SU-DHL-6 (cell line): Measurements from ENCODE around the gene HMGCLL1.

ENCODE experiments used
- H2AFZ ChIP-seq: fragments of 200-600 bp; sonication (generic); 2 replicates; pipeline ENCODE4 v1.6.1; 2014; ENCODE audit warnings: low read depth, mild to moderate bottlenecking, moderate library complexity, mixed read lengths, antibody characterized with exemption, low read length; ENCODE audit not compliant: severe bottlenecking
- H3F3A ChIP-seq: fragments of 200-600 bp; shearing (Covaris generic); 2 replicates; pipeline ENCODE4 v1.6.0; 2016; ENCODE audit warnings: antibody characterized with exemption, mild to moderate bottlenecking; ENCODE audit not compliant: insufficient read depth
- H3K27ac ChIP-seq: fragments of 200-600 bp; sonication (generic); 2 replicates; pipeline ENCODE4 v1.5.1; 2016; ENCODE audit warnings: low read depth, mild to moderate bottlenecking, low read length, moderate library complexity, mixed read lengths
- H3K27me3 ChIP-seq: fragments of 200-600 bp; sonication (generic), shearing (Covaris generic); 2 replicates; pipeline ENCODE4 v1.6.0; 2014; ENCODE audit warnings: mild to moderate bottlenecking, low read length
- H3K36me3 ChIP-seq: fragments of 200-600 bp; sonication (generic); 2 replicates; pipeline ENCODE4 v1.6.1; 2014; ENCODE audit warnings: mild to moderate bottlenecking, low read length, mixed read lengths
- H3K4me2 ChIP-seq: fragments of 300-600, 200-600 bp; shearing (Covaris generic), sonication (generic); 2 replicates; pipeline ENCODE4 v1.6.0; 2014; ENCODE audit warnings: low read length, low read depth, mild to moderate bottlenecking; ENCODE audit not compliant: poor library complexity, severe bottlenecking
- H3K4me3 ChIP-seq: fragments of 200-600 bp; sonication (generic); 2 replicates; pipeline ENCODE4 v1.5.1; 2014; ENCODE audit warnings: antibody characterized with exemption, low read length, mild to moderate bottlenecking, mixed read lengths; ENCODE audit not compliant: insufficient read depth, poor library complexity, severe bottlenecking
- H3K79me2 ChIP-seq: fragments of 200-600 bp; sonication (generic); 2 replicates; pipeline ENCODE4 v1.6.1; 2014; ENCODE audit warnings: mild to moderate bottlenecking, low read length, moderate library complexity; ENCODE audit not compliant: insufficient read depth
- H3K9ac ChIP-seq: fragments of 200-600 bp; sonication (generic); 2 replicates; pipeline ENCODE4 v1.7.0; 2014; ENCODE audit warnings: mild to moderate bottlenecking, low read length
- H3K9me2 ChIP-seq: fragments of 200-600 bp; sonication (generic); replicated peaks from 2 replicates; pipeline ENCODE4 v1.6.1; 2014; ENCODE audit warnings: low read length; ENCODE audit not compliant: insufficient read depth
- H3K9me3 ChIP-seq: fragments of 200-600 bp; sonication (generic); 2 replicates; pipeline ENCODE4 v1.6.1; 2014; ENCODE audit warnings: low read length, mixed read lengths; ENCODE audit not compliant: insufficient read depth
- H4K20me1 ChIP-seq: fragments of 200-600 bp; sonication (generic); 2 replicates; pipeline ENCODE4 v1.6.1; 2014; ENCODE audit warnings: low read depth, mild to moderate bottlenecking, antibody characterized with exemption, low read length, moderate library complexity, mixed read lengths
- EZH2phosphoT487 ChIP-seq: fragments of 200-600 bp; sonication (generic), shearing (Covaris generic); conservative IDR thresholded peaks from 2 replicates; pipeline ENCODE4 v1.6.1; 2018; ENCODE audit warnings: mild to moderate bottlenecking, antibody characterized with exemption, low read length, moderate library complexity, mixed read lengths
- TF ChIP-seq, protein P1 (sequence below): fragments of 200-600 bp; sonication (generic); IDR thresholded peaks from one replicate; pipeline ENCODE4 v1.5.1; 2017; ENCODE audit warnings: antibody characterized with exemption, mild to moderate bottlenecking, low read length, moderate library complexity; ENCODE audit not compliant: insufficient read depth, poor library complexity, severe bottlenecking

HMGCLL1 gene

DNA sequence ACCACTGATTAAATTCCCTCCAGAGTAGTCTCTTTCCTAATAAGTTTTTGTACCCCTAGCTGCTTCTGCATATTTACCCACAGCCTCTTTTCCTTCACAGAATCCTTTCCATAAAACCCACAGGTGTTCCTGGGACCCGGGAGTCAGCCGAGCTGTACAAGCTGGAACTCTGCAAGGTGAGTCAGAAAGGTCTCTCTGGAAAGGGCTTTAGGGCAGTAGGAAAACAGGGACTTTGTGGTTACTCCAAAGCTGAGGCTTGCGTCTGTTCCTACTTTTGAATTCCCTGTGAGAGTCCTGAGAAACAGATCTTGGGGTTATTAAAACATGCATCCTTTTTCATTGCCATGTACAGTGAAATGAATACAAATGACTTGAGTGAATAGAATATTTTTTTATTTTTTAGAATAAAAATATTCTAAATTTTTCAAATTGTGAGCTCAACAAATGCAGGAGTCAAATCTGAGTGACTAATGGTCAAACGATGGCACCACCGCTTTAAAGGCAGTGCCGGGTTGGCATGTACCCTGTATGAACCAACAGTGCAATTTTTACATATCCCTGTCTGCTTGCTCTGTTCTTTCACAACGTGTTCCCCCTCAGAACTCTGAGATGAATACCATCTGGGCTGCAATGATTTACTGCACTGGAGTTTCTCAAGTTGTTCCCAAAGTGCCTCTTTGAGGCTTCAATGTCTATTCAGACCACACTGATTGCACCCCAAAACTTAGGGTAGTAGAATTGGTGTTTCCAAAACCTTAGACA, 173.3 kb downstream of the HMGCLL1 start:
- no peak for TF ChIP-seq EZH2phosphoT487
- TF ChIP-seq, protein P1, sequence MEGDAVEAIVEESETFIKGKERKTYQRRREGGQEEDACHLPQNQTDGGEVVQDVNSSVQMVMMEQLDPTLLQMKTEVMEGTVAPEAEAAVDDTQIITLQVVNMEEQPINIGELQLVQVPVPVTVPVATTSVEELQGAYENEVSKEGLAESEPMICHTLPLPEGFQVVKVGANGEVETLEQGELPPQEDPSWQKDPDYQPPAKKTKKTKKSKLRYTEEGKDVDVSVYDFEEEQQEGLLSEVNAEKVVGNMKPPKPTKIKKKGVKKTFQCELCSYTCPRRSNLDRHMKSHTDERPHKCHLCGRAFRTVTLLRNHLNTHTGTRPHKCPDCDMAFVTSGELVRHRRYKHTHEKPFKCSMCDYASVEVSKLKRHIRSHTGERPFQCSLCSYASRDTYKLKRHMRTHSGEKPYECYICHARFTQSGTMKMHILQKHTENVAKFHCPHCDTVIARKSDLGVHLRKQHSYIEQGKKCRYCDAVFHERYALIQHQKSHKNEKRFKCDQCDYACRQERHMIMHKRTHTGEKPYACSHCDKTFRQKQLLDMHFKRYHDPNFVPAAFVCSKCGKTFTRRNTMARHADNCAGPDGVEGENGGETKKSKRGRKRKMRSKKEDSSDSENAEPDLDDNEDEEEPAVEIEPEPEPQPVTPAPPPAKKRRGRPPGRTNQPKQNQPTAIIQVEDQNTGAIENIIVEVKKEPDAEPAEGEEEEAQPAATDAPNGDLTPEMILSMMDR, result no peak
- no peak overlapping the region for H3K4me3 ChIP-seq
- no peaks in the 10 kb centered on the region for H4K20me1 ChIP-seq
- H3K36me3 ChIP-seq, result no peaks in the 10 kb centered on the region
- no peaks in the 10 kb centered on the region for H3F3A ChIP-seq
- H3K4me2 ChIP-seq, result no peak overlapping the region
- H3K27me3 ChIP-seq, result no peaks in the 10 kb centered on the region
- no peak overlapping the region for H3K27ac ChIP-seq
- no peaks in the 10 kb centered on the region for H3K9me2 ChIP-seq
- H2AFZ ChIP-seq, result no peak overlapping the region
- no peaks in the 10 kb centered on the region for H3K79me2 ChIP-seq
- H3K9me3 ChIP-seq, result no peaks in the 10 kb centered on the region
- H3K9ac ChIP-seq, result no peak overlapping the region

DNA sequence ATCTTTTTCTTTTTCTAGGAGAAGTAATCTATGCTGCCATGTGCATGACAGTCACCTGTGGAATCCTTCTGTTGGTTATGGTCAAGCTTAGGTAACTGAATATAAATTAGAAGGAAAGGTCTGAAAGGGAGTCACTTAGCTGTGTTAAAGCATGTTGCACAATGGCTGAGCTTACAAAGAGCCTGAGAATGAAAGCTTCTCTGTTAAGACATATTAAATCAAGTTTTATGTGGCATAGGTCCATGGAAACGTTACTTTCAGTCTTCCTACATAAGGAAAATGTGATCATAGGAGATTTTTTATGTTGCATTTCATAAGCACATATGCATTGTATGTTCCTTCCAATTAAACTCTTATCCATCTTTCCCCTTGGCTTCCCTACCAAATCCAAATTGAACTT, 179.6 kb downstream of the HMGCLL1 start:
- Histone ChIP-seq H3K4me2 (no peak overlapping the region), H3K36me3 (no peaks in the 10 kb centered on the region), H3K79me2 (no peaks in the 10 kb centered on the region), H3F3A (no peaks in the 10 kb centered on the region), H2AFZ (no peak overlapping the region), H3K9ac (no peak overlapping the region), H3K4me3 (no peak overlapping the region), H3K27ac (no peak overlapping the region), H3K9me3 (no peaks in the 10 kb centered on the region), H3K9me2 (no peaks in the 10 kb centered on the region), H4K20me1 (no peaks in the 10 kb centered on the region), H3K27me3 (no peaks in the 10 kb centered on the region)
- TF ChIP-seq, protein P1, result no peak
- TF ChIP-seq EZH2phosphoT487, result no peak

DNA sequence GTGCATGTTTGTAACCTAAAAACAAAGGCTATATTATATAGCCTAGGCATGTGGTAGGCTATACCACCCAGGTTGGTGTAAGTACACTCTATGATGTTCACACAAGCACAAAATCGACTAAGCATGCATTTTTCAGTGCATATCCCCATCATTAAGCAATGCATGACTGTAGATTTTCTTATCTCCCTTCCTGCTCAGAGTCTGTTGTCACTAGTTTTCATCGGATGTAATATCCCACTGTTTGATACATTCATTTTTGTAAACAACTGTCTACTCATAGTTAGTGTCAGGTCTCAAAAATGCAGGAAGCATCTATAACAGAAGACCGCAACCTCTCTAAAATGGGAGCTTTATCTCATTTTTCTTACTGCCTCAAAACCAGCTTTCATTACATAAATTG, 181.0 kb downstream of the HMGCLL1 start:
- no peaks in the 10 kb centered on the region for H4K20me1 ChIP-seq
- H3K9ac ChIP-seq, result no peak overlapping the region
- no peak overlapping the region for H3K4me2 ChIP-seq
- no peaks in the 10 kb centered on the region for H3K27me3 ChIP-seq
- no peaks in the 10 kb centered on the region for H3K36me3 ChIP-seq
- H3K9me3 ChIP-seq, result no peaks in the 10 kb centered on the region
- no peak overlapping the region for H3K27ac ChIP-seq
- no peak for TF ChIP-seq EZH2phosphoT487
- H3K4me3 ChIP-seq, result no peak overlapping the region
- H3F3A ChIP-seq, result no peaks in the 10 kb centered on the region
- H2AFZ ChIP-seq, result no peak overlapping the region
- no peaks in the 10 kb centered on the region for H3K9me2 ChIP-seq
- H3K79me2 ChIP-seq, result no peaks in the 10 kb centered on the region

DNA sequence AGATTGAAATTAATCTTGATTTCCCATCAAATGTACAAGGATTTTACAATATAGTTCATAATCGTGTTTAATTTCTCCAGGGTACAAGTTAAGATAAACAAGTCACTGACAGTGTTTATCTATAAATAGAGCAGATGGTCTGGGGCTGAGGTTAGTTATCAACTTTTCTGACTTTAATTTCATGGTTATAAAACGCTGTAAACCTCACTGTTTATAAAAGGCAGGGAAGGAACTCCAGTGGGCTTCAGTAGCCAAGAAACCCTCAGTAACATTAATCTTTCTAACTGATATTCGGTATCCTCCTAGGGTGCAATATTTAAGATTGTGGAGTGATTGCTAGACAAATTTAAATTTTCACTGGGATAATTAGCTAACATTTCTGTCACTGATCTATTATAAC, 183.1 kb downstream of the HMGCLL1 start:
- Histone ChIP-seq H3K27ac (no peak overlapping the region), H3K9ac (no peak overlapping the region)

More for the DNA sequence above, 183.1 kb downstream of the HMGCLL1 start:
- no peaks in the 10 kb centered on the region for H3F3A ChIP-seq
- H3K4me3 ChIP-seq, result no peak overlapping the region
- no peaks in the 10 kb centered on the region for H3K9me2 ChIP-seq
- TF ChIP-seq, protein P1, result no peak
- no peak for TF ChIP-seq EZH2phosphoT487
- H2AFZ ChIP-seq, result no peak overlapping the region
- H3K79me2 ChIP-seq, result no peaks in the 10 kb centered on the region
- H3K36me3 ChIP-seq, result no peaks in the 10 kb centered on the region
- no peaks in the 10 kb centered on the region for H3K27me3 ChIP-seq
- no peaks in the 10 kb centered on the region for H3K9me3 ChIP-seq
- no peaks in the 10 kb centered on the region for H4K20me1 ChIP-seq
- H3K4me2 ChIP-seq, result no peak overlapping the region
